Heart left ventricle (tissue), 16 donors: ENCODE results near the gene CD4. TPM values are rescaled to one million over a fixed set of nuclear protein-coding genes. Genes with fewer than 3 reads are reported as not detected.

ENCODE experiments used
- ATAC-seq, 4 donors: fragments of 200-7000 bp; cut with Tn5 transposase; one replicate each; pipeline ENCODE4 v1.9.1; 2020 to 2022; ENCODE audit warnings: moderate library complexity in 4 of 4, mild to moderate bottlenecking in 3 of 4, moderate number of reproducible peaks in 1 of 4
- DNase-seq, 5 donors: peaks; one replicate each; pipeline ENCODE4 v3.0.0-alpha.2; 2020
- H3K27ac ChIP-seq, 12 donors: fragments of 200-600 bp; sonication (generic) in 4 of 12; one replicate each; pipeline versions ENCODE4 v1.5.0 to v1.8.0; 2016 to 2022; ENCODE audit warnings: mild to moderate bottlenecking in 2 of 12
- H3K27me3 ChIP-seq, 9 donors: fragments of 200-600 bp; sonication (generic) in 2 of 9; one replicate each; pipeline versions ENCODE4 v1.5.1 to v1.8.0; 2016 to 2022; ENCODE audit warnings: mild to moderate bottlenecking in 3 of 9
- H3K36me3 ChIP-seq, 9 donors: fragments of 200-600 bp; sonication (generic) in 2 of 9; one replicate each; pipeline versions ENCODE4 v1.5.0 to v1.8.0; 2018 to 2022; ENCODE audit warnings: mild to moderate bottlenecking in 2 of 9
- H3K4me1 ChIP-seq, 12 donors: fragments of 200-600 bp; sonication (generic) in 4 of 12; one replicate each; pipeline versions ENCODE4 v1.5.0 to v1.8.0; 2016 to 2022; ENCODE audit warnings: mild to moderate bottlenecking in 3 of 12
- H3K4me3 ChIP-seq, 12 donors: fragments of 200-600 bp; sonication (generic) in 4 of 12; one replicate each; pipeline versions ENCODE4 v1.5.0 to v1.8.0; 2017 to 2022; ENCODE audit warnings: mild to moderate bottlenecking in 9 of 12, moderate library complexity in 4 of 12
- H3K9me3 ChIP-seq, 12 donors: fragments of 200-600 bp; sonication (generic) in 4 of 12; one replicate each; pipeline versions ENCODE4 v1.5.0 to v1.8.0; 2016 to 2022; ENCODE audit warnings: mild to moderate bottlenecking in 1 of 12
- CTCF ChIP-seq, 12 donors: fragments of 200-600 bp; sonication (generic) in 4 of 12; IDR thresholded peaks; one replicate each; pipeline versions ENCODE4 v1.5.0 to v1.8.0; 2018 to 2022; ENCODE audit warnings: antibody characterized with exemption in 12 of 12, mild to moderate bottlenecking in 5 of 12
- POLR2A ChIP-seq, 2 donors: fragments of 450-650 bp; IDR thresholded peaks; one replicate each; pipeline ENCODE4 v1.6.1; 2017; ENCODE audit warnings: antibody characterized with exemption in 2 of 2, mild to moderate bottlenecking in 2 of 2, moderate library complexity in 2 of 2
- WGBS, 4 donors: extraction: QIAGEN DNeasy Blood & Tissue Kit in 2 of 4; methylation state at CpG; one replicate each; pipeline versions ENCODE4 v1.1.5 to v1.1.7; 2013 to 2018; 5-methylcytosine and 5-hydroxymethylcytosine counted together
- intact Hi-C, 10 donors: fragments of 100-400 bp; cut with DNase I; formaldehyde crosslinking; loops; one replicate each; pipeline versions ENCODE4 v1.11.1 to v1.14.2; 2022
- polyA plus RNA-seq, 2 donors: library from polyadenylated mRNA; stranded (reverse); fragments of 200-250 nt; gene quantifications; one replicate each; pipeline ENCODE4 v1.2.3, GENCODE V29; 2013
- total RNA-seq, 9 donors: library from RNA; depleted of rRNA in 2 of 9; stranded (reverse); fragments of >200 nt in 2 of 9; fragmentation: NEBNext Ultra II Directional in 3 of 9; extraction: Animal tissue kit (Norgen Biotek cat#: 25700) in 3 of 9; gene quantifications; one replicate each; pipeline versions ENCODE4 v1.1.0 to v1.2.4, GENCODE V29; 2016 to 2023
- donor health status: ischemic (EF 13 %, LVEDD 7.1; RV severe dilation, severe dysfunction).
- donor health status: healthy with polysubstance abuse.
- donor health status: DM: no; HTN: yes; CAD: no.
- donor health status: DM: no; HTN: no; CAD: no.
- donor health status: ischemic (EF 25% LVEDD 6.9; RV normal size, moderate dysfunction).
- donor health status: ischemic (EF 25% LVEDD 5.7; RV mildly dilated, moderate dysfunction).
- donor health status: healthy.
- donor health status: DM: yes; HTN: yes; CAD: no.
- donor health status: ischemic (EF 35%, LVEDD 5.7; RV mildly dilated, moderate dysfunction).
- donor health status: nonischemic (EF 11% LVEDD 7.7; RV severe dilation, severe dysfunction).
- donor health status: DM: yes; HTN: yes; CAD: no.
- donor health status: PGD.
- donor health status: ischemic (EF 29% LVEDD 5.4; RV normal size, mild dysfunction).
- donor health status: nonischemic (EF 23%, LVEDD 6.1; RV moderate dilation, normal function).

Gene CD4
- total and polyA plus RNA-seq, 11 donors = 1.1 to 71.9 (median 4.6) TPM

- Histone ChIP-seq H3K4me1 (peaks cover 0 to 14% (median 4%) of the 10 kb centered on the region in 12 donors), H3K27ac (peak overlapping the region in 8 of 12 donors; percentile 4 to 69 (median 44)), H3K4me3 (no peak overlapping the region), H3K27me3 (no peaks in the 10 kb centered on the region), H3K9me3 (no peaks in the 10 kb centered on the region), H3K36me3 (peaks cover 0 to 47% (median 43%) of the 10 kb centered on the region in 9 donors)
- TF ChIP-seq POLR2A (IDR thresholded peaks at IDR 0.05) (no peak), CTCF (IDR thresholded peaks at IDR 0.05) (no peak)
- DNase-seq (peak in 1 of 5 donors; percentile 31), ATAC-seq (peak in 3 of 4 donors; percentile 28 to 68 (median 58))
- intact Hi-C loops = no loop called here
- WGBS, 4 donors = 53 to 61% (median 56%) methylated on average over 12 to 13 of the region's 13 CpGs
Measured at GRCh38 chr12:6745741-6746525, 43.4 kb upstream of the CD4 start.

GRCh38 chr12:6747216-6747615 lies 42.1 kb upstream of the CD4 start:
- Histone ChIP-seq H3K4me3 (no peak overlapping the region), H3K4me1 (peaks cover 0 to 26% (median 12%) of the 10 kb centered on the region in 12 donors), H3K27ac (no peak overlapping the region), H3K36me3 (peaks cover 0 to 56% (median 53%) of the 10 kb centered on the region in 9 donors), H3K9me3 (no peaks in the 10 kb centered on the region), H3K27me3 (no peaks in the 10 kb centered on the region)
- ATAC-seq = no peak
- TF ChIP-seq CTCF (IDR thresholded peaks at IDR 0.05) = no peak
- TF ChIP-seq POLR2A (IDR thresholded peaks at IDR 0.05) = no peak
- WGBS, 4 donors = 69 to 80% (median 76%) methylated on average over 4 of the region's 4 CpGs
- no peak for DNase-seq
- intact Hi-C loops = no loop called here

GRCh38 chr12:6748761-6749160 lies 40.6 kb upstream of the CD4 start:
- 92 to 95% (median 94%) methylated on average over 28 of the region's 28 CpGs for WGBS, 4 donors
- no peak for TF ChIP-seq CTCF (IDR thresholded peaks at IDR 0.05)
- TF ChIP-seq POLR2A (IDR thresholded peaks at IDR 0.05) = no peak

GRCh38 chr12:6750506-6750905 lies 38.8 kb upstream of the CD4 start:
- H3K36me3 ChIP-seq = peaks cover 0 to 56% (median 53%) of the 10 kb centered on the region in 9 donors

More at GRCh38 chr12:6748761-6749160, 40.6 kb upstream of the CD4 start:
- H3K4me3 ChIP-seq = no peak overlapping the region
- intact Hi-C loops = no loop called here
- DNase-seq = no peak
- H3K27me3 ChIP-seq = no peaks in the 10 kb centered on the region
- ATAC-seq = no peak
- H3K9me3 ChIP-seq = no peaks in the 10 kb centered on the region
- H3K27ac ChIP-seq = no peak overlapping the region
- H3K4me1 ChIP-seq = peaks cover 0 to 29% (median 15%) of the 10 kb centered on the region in 12 donors
- H3K36me3 ChIP-seq = peaks cover 0 to 56% (median 53%) of the 10 kb centered on the region in 9 donors

More at GRCh38 chr12:6750506-6750905, 38.8 kb upstream of the CD4 start:
- Histone ChIP-seq H3K9me3 (no peaks in the 10 kb centered on the region), H3K27me3 (no peaks in the 10 kb centered on the region), H3K4me1 (peaks cover 0 to 40% (median 20%) of the 10 kb centered on the region in 12 donors), H3K4me3 (no peak overlapping the region), H3K27ac (no peak overlapping the region)
- DNase-seq (no peak), ATAC-seq (no peak)
- TF ChIP-seq CTCF (IDR thresholded peaks at IDR 0.05) (no peak), POLR2A (IDR thresholded peaks at IDR 0.05) (no peak)
- intact Hi-C loops = loop anchor here in 8 of 10 donors (5.0 kb wide), 3 partner anchors 72 to 117 kb away; partner anchors contain the start of genes P3H3 (in 6 of the 8), TPI1 (in 2 of the 8) and GPR162 (in 1 of the 8)
- 85 to 93% (median 86%) methylated on average over 4 of the region's 4 CpGs for WGBS, 4 donors
